Measurements from ENCODE around the gene MARVELD3.

Gene MARVELD3

GRCh38 chr16:71672125-71672524, 46.1 kb downstream of the MARVELD3 start:
- Histone ChIP-seq H3K4me2 (ENCODE audit: low read length) (no peak overlapping the region), H3K4me1 (ENCODE audit: control insufficient read depth, low read length) (no peaks in the 10 kb centered on the region), H3K27ac (ENCODE audit: low read depth, low read length) (no peak overlapping the region), H3K9me3 (ENCODE audit: control insufficient read depth, insufficient read depth, low read length) (no peaks in the 10 kb centered on the region), H3K9me2 (replicated peaks; ENCODE audit: control insufficient read depth, low read length) (no peaks in the 10 kb centered on the region), H4K20me1 (ENCODE audit: control insufficient read depth, insufficient read depth, low read depth, low read length) (no peaks in the 10 kb centered on the region), H3K27me3 (ENCODE audit: control insufficient read depth, low read length) (no peaks in the 10 kb centered on the region), H3K4me3 (ENCODE audit: low read length) (no peak overlapping the region), H3K36me3 (ENCODE audit: control insufficient read depth, low read length) (peaks cover 32% of the 10 kb centered on the region), H3F3A (ENCODE audit: control insufficient read depth, insufficient read depth) (no peaks in the 10 kb centered on the region), H3K79me2 (ENCODE audit: control insufficient read depth, low read length) (no peaks in the 10 kb centered on the region)
- no peak for TF ChIP-seq EZH2phosphoT487 (IDR thresholded peaks at IDR 0.05; ENCODE audit: borderline replicate concordance, low read length)
- TF ChIP-seq, protein P1, sequence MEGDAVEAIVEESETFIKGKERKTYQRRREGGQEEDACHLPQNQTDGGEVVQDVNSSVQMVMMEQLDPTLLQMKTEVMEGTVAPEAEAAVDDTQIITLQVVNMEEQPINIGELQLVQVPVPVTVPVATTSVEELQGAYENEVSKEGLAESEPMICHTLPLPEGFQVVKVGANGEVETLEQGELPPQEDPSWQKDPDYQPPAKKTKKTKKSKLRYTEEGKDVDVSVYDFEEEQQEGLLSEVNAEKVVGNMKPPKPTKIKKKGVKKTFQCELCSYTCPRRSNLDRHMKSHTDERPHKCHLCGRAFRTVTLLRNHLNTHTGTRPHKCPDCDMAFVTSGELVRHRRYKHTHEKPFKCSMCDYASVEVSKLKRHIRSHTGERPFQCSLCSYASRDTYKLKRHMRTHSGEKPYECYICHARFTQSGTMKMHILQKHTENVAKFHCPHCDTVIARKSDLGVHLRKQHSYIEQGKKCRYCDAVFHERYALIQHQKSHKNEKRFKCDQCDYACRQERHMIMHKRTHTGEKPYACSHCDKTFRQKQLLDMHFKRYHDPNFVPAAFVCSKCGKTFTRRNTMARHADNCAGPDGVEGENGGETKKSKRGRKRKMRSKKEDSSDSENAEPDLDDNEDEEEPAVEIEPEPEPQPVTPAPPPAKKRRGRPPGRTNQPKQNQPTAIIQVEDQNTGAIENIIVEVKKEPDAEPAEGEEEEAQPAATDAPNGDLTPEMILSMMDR (IDR thresholded peaks at IDR 0.05; ENCODE audit: low read depth, low read length, poor library complexity, severe bottlenecking), result no peak

- Histone ChIP-seq H3K27ac (ENCODE audit: low read depth, low read length) (no peak overlapping the region), H3K36me3 (ENCODE audit: control insufficient read depth, low read length) (peaks cover 32% of the 10 kb centered on the region), H3K27me3 (ENCODE audit: control insufficient read depth, low read length) (no peaks in the 10 kb centered on the region), H3K4me1 (ENCODE audit: control insufficient read depth, low read length) (no peaks in the 10 kb centered on the region), H3K79me2 (ENCODE audit: control insufficient read depth, low read length) (no peaks in the 10 kb centered on the region), H4K20me1 (ENCODE audit: control insufficient read depth, insufficient read depth, low read depth, low read length) (no peaks in the 10 kb centered on the region), H3K9me3 (ENCODE audit: control insufficient read depth, insufficient read depth, low read length) (no peaks in the 10 kb centered on the region), H3K4me3 (ENCODE audit: low read length) (no peak overlapping the region), H3K9me2 (replicated peaks; ENCODE audit: control insufficient read depth, low read length) (no peaks in the 10 kb centered on the region), H3K4me2 (ENCODE audit: low read length) (no peak overlapping the region), H3F3A (ENCODE audit: control insufficient read depth, insufficient read depth) (no peaks in the 10 kb centered on the region)
- no peak for TF ChIP-seq EZH2phosphoT487 (IDR thresholded peaks at IDR 0.05; ENCODE audit: borderline replicate concordance, low read length)
- TF ChIP-seq, protein P1 (IDR thresholded peaks at IDR 0.05; ENCODE audit: low read depth, low read length, poor library complexity, severe bottlenecking), result no peak
These were observed 47.0 kb downstream of the MARVELD3 start for GRCh38 chr16:71672803-71673581.

- no peaks in the 10 kb centered on the region for H3K9me3 ChIP-seq (ENCODE audit: control insufficient read depth, insufficient read depth, low read length)
- H4K20me1 ChIP-seq (ENCODE audit: control insufficient read depth, insufficient read depth, low read depth, low read length), result no peaks in the 10 kb centered on the region
- no peak overlapping the region for H3K27ac ChIP-seq (ENCODE audit: low read depth, low read length)
- H3K4me1 ChIP-seq (ENCODE audit: control insufficient read depth, low read length), result no peaks in the 10 kb centered on the region
- no peaks in the 10 kb centered on the region for H3K9me2 ChIP-seq (replicated peaks; ENCODE audit: control insufficient read depth, low read length)
- H3F3A ChIP-seq (ENCODE audit: control insufficient read depth, insufficient read depth), result no peaks in the 10 kb centered on the region
- H3K27me3 ChIP-seq (ENCODE audit: control insufficient read depth, low read length), result no peaks in the 10 kb centered on the region
- no peaks in the 10 kb centered on the region for H3K79me2 ChIP-seq (ENCODE audit: control insufficient read depth, low read length)
- no peak overlapping the region for H3K4me3 ChIP-seq (ENCODE audit: low read length)
- H3K36me3 ChIP-seq (ENCODE audit: control insufficient read depth, low read length), result peaks cover 32% of the 10 kb centered on the region
- no peak for TF ChIP-seq EZH2phosphoT487 (IDR thresholded peaks at IDR 0.05; ENCODE audit: borderline replicate concordance, low read length)
- TF ChIP-seq, protein P1 (IDR thresholded peaks at IDR 0.05; ENCODE audit: low read depth, low read length, poor library complexity, severe bottlenecking), result no peak
- H3K4me2 ChIP-seq (ENCODE audit: low read length), result no peak overlapping the region
These were observed 47.6 kb downstream of the MARVELD3 start for GRCh38 chr16:71673582-71673973.

Measured in DOHH2 (cell line).